Right forelimb (tissue), 1 donor: Measurements from ENCODE around the gene ZNF385B.

ENCODE experiments used
- DNase-seq: peaks from one replicate; pipeline ENCODE4 v3.0.0-alpha.2; 2018

ZNF385B gene

GRCh38 chr2:179855673-179856072 lies 5.7 kb downstream of the ZNF385B start:
- no peak for DNase-seq

- no peak for DNase-seq
Measured at GRCh38 chr2:179854891-179855290, 6.5 kb downstream of the ZNF385B start.

GRCh38 chr2:179853108-179853507 lies 8.3 kb downstream of the ZNF385B start:
- DNase-seq = no peak

- no peak for DNase-seq
Measured at GRCh38 chr2:179850188-179850587, 11.2 kb downstream of the ZNF385B start.

DNA sequence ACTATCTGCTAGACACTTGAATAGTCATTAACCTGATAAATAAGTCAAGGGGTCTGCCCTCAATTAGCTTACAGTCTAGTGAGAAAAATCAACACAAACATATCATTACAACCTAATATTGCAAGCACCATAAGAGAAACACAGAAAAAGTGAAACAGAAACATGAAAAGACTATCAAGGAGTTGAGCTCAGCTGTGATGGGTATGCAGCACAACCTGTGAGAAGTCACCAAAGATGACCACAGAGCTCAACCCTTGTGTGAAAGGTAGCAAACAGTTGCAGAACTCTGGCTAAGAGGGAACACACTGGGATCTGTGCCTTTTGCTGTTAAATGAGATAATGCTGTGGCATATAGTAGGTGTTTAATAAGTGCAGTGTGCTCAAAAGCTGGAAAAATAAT lies 11.7 kb downstream of the ZNF385B start:
- DNase-seq = no peak

GRCh38 chr2:179843541-179843940 lies 17.9 kb downstream of the ZNF385B start:
- no peak for DNase-seq

- DNase-seq = no peak
Measured at GRCh38 chr2:179842498-179843153, 18.8 kb downstream of the ZNF385B start.

- no peak for DNase-seq
Measured at GRCh38 chr2:179840840-179841239, 20.6 kb downstream of the ZNF385B start.

- no peak for DNase-seq
Measured at GRCh38 chr2:179837408-179837807, 24.0 kb downstream of the ZNF385B start.

- no peak for DNase-seq
Measured at GRCh38 chr2:179830043-179830787, 31.2 kb downstream of the ZNF385B start.

DNA sequence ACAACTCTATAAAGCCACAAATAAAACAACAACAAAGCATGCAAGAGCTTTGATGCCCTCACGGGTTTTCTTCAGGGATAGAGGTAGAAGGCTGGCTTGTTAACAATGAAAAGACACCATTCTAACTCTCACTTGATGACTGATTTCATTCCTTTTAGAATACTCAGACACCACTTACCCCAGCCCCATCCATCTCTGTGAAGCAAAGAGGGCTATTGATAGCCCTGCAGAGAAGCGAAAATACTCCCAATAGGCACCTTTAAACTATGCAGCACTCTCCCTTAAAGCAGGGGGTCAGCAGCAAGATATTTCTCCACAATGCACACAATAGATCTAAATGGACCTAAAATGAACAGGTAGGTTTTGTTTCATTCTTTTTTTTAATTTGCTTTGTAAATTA lies 35.1 kb downstream of the ZNF385B start:
- DNase-seq = no peak

DNA sequence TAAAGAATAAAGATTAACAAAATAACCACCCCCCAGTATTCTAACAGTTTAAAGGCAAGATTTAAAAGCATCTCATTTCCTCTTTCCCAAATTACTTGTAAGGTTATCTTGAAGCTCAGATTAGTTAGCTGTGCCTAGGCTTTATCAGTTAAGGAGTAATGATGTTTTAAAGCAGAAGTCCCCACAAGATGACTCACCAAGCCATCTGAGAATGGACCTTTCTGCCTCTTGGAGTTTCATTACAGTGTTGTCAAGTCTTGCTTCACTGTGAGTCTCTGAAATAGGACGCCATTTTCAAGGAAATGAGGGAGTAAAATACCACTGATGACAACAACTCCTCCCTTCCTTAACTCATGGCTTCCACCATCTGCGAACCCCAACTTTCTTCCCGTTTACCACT lies 35.9 kb downstream of the ZNF385B start:
- no peak for DNase-seq

DNA sequence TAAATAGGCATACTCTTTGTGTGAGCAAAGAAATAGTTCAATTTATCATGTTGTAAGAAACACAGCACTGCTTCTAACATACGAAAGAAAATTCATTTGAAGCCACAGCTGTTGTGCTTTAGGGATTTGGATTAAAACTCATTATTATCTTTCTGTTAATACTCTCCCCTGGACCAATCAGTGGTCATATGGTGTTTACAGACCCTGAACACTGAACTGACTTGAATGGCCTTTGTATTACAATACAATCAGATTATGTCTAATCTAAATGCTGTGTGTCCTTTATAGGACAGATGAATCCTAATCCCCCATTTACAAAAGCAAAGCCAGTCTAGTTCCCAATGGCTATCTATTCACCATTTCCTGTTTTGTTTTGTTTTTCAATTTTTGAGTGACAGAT lies 36.5 kb downstream of the ZNF385B start:
- DNase-seq = no peak

DNA sequence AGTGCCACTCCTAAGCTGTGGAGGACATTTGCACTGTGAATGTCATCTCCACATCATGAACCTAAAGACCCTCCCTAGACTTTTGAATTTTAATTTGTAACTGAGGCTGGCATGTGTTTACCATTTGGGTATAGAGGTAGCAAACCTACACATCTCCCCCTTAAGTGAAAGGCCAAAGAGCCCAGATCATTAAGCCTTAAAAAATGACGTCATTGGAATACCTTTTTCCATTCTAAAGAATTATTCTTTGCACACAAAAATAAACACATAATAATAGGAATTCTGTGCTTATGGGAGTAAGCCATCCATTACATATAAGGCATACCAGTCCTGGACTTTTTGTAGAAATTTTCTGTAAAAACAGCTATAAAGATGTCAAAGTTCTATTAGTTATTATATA lies 38.9 kb downstream of the ZNF385B start:
- no peak for DNase-seq

GRCh38 chr2:179818546-179818945 lies 42.9 kb downstream of the ZNF385B start:
- no peak for DNase-seq

- DNase-seq = no peak
Measured at GRCh38 chr2:179817181-179817841, 44.1 kb downstream of the ZNF385B start.

GRCh38 chr2:179814050-179814449 lies 47.4 kb downstream of the ZNF385B start:
- no peak for DNase-seq

DNA sequence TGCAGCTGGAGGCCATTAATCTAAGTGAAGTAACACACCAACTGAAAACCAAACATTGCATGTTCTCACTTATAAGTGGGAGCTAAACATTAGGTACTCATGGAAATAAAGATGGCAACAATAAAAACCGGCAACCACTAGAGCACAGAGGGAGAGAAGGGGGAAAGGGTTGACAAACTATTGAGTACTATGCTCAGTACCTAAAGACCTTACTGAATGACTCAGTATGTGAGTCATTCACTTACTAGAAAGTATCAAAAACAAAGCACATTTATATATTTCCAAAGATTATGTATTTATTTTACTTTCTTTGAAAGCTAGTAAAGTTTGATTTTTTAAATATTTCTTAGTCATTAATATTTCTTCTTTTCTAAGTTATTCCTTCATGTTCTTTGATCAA lies 48.9 kb downstream of the ZNF385B start:
- DNase-seq = no peak

GRCh38 chr2:179811042-179811441 lies 50.4 kb downstream of the ZNF385B start:
- DNase-seq = no peak

DNA sequence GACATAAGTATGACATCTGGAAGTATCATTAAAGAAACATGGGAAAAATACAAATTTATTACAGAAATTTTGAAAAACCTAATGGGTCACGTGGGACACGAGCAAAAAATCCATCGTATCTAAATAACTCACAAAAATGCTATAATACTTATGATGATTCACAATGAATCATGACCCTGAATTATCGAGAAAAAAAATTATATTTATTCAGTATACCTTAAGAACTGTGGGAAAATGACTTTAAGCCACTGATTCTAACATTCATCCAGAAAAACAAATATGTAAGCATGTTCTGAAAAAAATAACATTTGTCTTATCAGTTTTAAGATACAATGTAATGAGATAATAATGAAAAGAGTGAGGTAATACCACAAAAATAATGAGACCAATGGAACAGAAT lies 51.8 kb downstream of the ZNF385B start:
- DNase-seq = no peak

DNA sequence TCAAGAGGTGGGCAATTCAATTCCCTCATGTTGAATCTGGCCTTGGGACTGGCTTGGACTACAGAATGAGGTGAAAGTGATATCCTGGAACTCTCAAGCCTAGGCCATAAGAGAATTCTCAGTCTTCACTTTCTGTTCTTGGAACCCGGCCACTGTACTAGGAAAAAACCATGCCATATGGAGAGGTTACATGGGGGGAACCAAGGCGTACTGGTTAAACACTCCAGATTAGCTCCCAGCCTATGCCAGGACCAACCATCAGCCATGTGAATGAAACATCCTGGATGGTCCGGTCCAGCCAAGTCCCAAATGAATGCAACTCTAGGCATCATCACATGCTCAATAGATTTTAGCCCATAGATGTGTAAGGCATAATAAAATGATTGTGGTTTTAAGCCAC lies 56.4 kb downstream of the ZNF385B start:
- DNase-seq = no peak

- no peak for DNase-seq
Measured at GRCh38 chr2:179804206-179804605, 57.2 kb downstream of the ZNF385B start.

DNA sequence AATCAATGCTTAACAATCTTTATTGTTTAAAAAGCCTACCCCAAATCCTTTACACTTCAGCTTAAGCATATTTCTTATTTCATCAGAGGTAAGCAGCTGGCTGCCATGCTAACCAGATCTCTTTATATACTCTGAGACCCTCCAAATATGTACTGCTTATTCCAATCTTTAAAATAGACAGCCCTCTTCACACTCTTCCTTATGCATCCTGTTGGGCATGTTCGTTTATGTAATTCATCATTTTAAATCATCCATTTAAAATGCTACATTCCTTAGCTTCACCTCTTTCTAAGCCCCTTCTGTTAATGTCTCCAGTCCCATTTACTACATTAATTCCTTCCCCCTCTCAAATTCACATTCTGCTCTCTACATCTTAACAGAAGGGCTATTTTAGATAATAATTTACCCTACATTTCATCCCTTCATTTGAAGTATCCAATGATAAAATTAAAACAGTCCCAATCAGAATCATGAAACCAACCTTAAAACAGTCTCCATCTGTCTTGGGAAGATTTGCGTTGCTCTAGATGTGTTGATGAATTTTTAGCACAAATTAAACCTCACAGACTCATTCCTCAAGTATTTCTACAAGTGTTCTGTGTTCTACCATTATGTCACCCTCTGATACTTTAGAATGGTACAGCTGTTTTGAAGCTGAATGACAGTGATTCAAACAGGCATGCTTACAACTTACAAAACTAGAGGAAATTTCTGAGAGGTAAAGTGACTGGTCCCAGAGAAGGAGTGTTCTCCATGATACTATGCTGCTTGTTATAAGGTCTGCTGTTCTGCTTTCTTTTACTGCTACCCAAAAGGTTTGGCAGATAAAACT lies 59.1 kb downstream of the ZNF385B start:
- no peak for DNase-seq
